Measurements from ENCODE around the gene PTMA. TPM values are rescaled to one million over a fixed set of nuclear protein-coding genes. Genes with fewer than 3 reads are reported as not detected.
A peak's percentile ranks its signal among the peaks of the same experiment; 100 is the strongest.
"Not testable (repeated sequence)": the region's sequence is repeated elsewhere in the genome, so short reads cannot be mapped to it uniquely, and the experiment has no call there.

PTMA gene, protein sequence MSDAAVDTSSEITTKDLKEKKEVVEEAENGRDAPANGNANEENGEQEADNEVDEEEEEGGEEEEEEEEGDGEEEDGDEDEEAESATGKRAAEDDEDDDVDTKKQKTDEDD
- 1,131 and 1,294 TPM in 2 replicates for total RNA-seq

DNA sequence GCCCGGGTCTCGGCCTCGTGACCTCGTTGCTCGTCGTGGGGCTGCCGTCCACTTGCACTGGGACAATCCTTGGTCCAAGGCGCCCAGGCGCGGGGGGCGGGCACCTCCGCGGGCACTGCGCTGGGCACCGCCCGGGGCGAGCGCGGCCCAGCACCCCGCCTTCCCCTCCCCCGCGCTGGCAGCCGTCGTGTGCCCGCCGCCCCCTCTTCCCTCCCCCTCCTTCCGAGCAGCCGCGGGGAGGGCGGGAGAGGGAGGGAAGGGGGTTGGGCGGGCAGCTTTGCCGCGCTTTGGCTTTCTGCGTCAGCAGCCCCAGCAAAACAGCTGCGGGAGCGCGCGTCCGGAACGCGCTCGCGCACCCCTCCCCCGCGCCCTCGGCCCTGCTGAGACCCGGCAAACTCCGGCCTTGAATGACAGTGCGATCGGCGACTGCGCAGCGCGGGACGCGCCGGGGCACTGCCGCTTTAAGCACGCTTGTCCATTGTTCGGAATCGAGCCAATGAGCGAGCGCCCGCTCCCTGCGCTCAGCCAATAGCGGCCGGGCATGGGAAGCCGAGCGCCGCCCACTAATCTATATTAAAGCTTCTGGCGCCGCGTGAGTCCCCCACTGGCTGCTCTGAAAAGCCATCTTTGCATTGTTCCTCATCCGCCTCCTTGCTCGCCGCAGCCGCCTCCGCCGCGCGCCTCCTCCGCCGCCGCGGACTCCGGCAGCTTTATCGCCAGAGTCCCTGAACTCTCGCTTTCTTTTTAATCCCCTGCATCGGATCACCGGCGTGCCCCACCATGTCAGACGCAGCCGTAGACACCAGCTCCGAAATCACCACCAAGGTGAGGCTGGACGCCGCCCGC, at the start of gene PTMA:
Gene PTMA, plus strand, starts transcription at position 599 of the 846 bp plus-strand sequence. Its CDS starts 182 bp downstream, at position 781.
- DNase-seq, result peak; percentile 100

DNA sequence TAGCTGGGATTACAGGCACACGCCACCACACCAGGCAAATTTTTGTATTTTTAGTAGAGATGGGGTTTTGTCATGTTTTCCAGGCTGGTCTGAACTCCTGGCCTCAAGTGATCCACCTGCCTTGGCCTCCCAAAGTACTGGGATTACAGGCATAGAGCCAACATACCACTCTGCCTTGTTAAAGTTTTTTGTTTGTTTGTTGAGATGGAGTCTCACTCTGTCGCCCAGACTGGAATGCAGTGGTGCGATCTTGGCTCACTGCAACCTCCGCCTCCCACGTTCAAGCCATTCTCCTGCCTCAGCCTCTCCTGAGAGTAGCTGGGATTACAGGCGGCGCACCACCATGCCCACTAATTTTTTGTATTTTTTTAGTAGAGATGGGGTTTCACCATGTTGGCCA, 48.3 kb upstream of the PTMA start:
- not testable (repeated sequence) for DNase-seq

DNA sequence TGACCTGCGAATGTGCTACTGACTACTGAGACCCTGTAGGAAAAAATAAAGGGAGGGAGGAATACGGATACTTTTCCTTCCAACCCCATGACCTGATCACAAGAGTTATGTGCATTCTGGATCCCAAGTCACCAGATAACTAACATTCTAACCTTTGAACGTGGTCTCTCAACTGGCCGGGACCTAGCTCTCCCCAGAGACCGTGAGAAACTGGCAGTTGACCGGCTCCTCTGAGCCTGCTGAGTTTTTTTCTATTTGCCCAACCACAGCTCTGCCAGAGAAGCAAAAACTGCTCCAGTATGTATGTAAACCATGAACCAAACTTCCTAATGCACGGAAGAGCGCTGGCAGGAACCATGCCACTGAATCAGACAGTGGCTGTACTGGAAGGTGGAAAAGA, 47.5 kb upstream of the PTMA start:
- DNase-seq, result no peak

DNA sequence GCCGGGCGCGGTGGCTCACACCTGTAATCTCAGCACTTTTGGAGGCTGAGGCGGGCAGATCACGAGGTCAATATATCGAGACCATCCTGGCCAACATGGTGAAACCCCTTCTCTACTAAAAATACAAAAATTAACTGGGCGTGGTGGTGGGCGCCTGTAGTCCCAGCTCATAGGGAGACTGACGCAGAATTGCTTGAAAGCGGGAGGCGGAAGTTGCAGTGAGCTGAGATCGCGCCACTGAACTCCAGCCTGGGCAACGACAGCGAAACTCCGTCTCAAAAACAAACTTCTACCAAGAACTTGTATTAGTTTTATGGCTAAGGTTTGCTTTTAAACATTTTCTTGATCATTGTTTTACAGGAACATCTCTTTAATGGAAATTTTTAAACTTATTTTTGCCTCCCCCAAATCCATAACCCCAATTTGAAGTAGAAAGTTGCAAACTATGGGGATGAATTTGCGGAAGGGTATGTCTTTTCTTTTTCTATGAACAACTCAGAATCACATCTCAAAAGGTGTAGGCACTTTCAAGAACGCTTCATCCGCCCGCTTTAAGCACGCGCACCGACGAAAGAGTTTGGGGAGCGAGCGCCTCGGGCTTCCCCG, 46.8 kb upstream of the PTMA start:
- no peak for DNase-seq

DNA sequence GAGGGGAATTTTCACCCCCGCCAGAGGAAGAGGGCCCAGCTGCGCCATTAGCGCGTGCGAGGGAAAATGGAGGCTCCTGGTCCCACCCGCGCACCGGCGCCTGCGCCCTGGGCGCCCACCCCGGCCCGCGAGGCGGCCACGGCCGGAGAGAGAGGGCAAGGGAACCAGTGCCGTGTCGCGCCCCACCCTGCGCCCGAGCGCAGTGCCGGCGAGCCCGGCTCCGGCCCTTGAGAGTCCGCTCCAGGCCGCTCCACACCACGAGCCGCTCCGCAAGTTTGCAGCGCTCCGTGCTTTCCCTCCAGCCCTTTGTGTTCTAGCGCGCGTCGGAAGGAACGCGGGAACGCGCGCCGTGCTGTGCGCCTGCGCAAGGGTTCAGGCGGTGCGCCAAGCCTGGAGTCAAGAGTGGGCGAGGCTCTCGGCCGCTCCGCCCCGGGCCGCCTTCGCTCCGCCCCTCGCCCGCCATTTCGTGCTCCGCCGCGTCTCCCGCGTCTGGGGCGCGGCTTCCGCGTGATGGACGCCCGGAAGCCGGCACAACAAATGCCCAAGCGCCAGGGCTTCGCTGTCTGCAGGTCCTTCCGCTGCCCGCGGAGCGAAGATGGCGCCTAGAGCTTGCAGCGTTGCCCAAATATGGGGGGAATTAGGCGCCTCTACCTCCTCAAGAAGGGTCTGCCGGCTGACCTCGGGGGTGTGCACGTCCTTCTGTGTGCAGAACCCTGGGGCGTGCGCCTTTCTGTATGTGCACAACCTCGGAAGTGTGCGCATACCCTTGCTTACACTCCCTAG, 46.1 kb upstream of the PTMA start:
- peak; percentile 99 for DNase-seq

DNA sequence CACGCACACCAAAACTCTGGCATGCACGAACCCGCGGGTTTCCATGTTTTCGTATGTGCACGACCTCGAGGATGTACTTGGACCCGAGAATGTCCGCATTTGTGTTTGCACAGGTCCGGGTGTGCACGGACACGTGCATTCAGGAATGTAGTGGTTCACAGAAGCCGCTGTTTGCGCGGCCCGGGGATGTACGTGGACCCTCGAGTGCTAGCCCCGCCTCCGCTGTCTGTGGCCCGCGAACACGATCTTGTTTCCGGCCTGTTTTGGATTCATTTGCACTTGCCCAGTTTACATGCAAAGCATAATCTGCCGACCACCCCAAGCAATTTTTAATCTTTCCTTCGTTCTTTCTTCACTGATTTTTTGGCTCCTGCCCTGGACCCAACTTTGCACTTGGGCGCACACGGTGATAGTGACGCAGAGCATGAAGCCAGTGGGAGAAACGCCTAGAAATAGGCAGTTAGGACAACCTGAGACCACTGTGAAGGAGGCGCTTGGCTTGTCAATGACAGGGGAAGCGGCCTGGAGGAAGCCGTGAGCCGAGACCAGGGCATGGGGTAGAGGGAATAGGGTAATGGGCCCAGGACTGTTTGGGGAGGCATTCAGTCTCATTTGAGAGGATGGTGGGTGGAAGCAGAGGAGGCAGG, 45.4 kb upstream of the PTMA start:
- no peak for DNase-seq

DNA sequence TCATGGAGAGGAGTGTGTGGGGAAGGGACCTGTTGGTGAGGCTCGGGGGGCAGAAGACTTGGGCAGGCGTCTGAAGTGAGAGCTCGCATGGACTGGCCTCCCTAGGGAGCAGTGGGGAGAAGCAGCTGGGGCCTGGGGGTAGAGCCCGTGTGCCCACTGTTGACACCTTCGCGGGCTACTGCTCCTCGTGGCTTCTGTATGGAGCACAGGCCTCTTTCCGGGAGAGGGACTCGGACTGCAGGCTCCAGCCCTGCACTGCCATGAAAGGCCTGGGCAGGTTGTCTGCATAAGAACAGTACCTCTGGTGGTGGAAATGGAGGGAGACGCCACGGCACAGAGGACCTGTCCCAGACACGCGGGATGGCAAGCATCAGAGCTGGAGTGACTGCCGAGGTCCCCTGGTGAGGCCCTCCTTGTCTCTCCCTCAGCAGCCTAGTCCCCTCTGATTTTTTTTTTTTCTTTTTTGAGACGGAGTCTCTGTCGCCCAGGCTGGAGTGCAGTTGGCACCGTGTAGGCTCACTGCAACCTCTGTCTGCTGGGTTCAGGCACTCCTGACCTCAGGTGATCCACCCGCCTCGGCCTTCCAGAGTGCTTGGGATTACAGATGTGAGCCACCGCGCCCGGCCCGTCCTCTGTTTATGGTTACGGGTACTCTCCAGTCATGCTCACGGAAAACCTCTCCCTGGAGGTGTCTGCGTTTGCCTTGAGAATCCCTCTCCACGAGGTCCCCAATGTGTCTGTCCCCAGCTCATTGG, 44.7 kb upstream of the PTMA start:
- no peak for DNase-seq

DNA sequence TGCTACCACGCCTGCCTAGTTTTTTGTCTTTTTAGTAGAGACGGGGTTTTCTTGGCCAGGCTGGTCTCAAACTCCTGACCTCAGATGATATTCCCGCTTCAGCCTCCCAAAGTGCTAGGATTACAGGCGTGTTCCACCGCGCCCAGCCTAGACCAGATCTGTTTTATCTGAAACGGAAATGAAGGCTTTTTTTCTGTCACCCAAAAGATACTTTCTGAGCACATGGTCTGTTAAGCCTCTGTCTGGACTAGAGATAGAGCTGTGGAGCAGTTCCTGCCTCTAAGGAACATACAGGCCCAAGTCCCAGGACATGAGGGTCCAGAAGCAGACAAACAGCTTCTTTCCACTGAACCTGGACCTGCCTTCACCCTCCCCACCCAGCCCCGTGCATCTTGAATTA, 43.6 kb upstream of the PTMA start:
- no peak for DNase-seq

DNA sequence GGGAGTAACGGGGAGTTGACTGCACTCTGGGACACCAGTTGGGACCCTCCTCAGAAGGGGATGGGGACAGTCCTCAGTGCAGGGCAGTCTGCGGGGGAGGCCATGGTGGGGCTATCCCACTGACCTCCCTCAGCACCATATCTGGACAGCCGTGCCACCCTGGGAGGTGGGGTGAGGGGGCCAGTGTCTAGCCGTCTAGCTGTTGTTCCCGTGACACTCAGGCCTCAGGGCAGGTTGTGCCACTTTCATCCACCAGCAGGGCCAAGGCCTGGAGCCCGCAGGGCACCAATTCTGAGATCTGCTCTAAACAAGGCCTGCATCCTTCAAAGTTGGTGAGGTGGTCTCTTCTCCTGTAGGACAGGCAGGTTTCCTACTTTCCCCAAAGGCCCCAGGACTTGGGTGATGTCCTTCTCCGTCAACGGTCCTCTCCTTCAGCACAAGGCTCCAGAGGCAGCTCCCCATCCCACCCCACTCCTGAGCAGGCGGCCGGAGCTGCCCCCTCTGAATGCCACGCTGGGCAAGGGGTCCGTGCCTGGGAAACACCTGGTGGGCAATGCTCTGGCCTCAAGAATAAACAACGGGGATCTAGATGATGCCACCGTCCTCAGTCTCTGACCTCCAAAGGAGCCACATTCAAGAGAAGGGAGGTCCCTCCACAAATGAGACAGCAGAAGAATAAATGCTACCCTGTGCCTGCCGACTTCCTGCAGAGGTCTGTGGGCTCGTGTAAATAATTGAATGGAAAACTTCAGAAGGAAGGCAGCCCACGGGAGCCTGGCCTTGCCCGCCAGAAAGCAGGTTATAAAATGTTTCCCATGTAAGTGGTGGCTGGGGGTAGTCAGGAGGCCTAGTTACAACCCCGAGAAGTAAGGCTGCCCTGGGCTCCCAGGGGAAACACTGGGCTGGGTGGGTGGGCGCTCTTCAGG, 42.8 kb upstream of the PTMA start:
- no peak for DNase-seq

DNA sequence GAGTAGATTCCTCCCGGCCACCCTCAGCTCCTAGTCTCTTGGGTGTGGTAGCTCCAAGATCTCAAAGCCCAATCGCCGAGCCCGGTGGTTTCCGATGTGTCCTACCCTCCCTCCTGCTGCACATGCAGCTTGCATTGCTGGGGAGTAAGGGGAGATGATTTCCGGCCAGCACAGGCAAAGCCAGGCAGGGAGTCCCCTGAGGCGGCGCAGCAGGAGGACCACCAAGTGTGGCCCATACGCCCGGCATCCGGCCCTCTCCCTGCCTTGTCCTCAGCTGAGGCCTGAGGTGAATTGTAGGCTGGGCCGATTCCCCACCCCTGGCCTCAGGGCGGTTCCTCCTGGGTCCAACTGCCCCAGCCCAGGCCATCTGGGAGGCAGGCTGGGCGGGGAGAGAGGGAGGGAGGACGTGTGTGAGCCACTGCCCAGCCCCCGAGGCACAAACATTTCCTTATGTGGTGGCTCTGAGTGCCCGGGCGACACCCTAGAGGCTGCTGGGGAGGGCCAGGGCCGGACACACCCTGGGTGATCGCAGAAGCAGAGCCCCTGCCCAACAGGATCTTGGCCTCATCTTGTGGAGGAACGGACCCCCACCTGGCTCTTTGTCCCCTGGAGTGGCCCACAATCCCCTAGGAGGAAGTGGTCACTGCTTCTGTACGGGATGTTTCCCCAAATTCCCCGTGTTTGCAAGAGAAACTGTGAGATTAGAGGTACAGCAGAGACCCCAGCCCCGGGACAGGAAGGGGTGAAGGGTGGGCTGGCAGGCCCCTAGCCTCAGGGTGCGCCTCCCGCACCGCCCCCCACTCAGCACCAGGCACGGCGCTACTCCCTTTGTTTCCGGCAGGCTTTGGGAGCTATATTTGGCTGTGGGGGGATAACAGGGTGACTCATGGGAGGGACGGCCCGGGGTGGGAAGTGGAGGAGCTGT, 41.9 kb upstream of the PTMA start:
- DNase-seq, result peak; percentile 79

DNA sequence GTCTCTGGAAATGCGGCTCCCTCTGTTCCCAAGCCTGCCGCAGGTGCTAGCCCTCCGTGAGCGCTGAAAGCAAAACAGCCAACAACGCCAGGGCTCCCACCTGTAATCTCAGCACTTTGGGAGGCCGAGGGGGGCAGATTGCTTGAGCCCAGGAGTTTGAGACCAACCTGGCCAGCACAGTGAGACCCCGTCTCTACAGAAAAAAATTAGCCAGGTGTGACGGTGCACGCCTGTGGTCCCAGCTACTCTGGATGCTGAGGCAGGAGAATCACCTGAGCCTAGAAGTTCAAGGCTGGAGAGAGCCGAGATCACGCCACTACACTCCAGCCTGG, 41.3 kb upstream of the PTMA start:
- DNase-seq, result no peak

DNA sequence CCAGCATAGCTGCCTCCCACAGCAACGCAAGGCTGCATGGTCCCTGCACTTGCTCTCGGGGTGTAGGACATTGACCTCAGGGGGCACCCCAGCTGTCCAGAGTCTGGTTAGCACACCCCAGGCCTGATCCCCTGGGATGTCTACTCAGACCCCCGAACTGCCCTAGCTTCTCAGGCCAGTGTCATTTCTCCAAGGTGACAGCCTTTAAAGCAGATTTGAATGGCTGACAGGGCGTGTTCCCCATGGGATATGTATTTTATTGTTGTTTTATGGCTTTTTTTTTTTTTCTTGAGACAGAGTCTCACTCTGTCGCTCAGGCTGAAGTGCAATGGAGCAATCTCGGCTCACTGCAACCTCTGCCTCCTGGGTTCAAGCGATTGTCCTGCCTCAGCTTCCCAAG, 40.8 kb upstream of the PTMA start:
- DNase-seq, result no peak

DNA sequence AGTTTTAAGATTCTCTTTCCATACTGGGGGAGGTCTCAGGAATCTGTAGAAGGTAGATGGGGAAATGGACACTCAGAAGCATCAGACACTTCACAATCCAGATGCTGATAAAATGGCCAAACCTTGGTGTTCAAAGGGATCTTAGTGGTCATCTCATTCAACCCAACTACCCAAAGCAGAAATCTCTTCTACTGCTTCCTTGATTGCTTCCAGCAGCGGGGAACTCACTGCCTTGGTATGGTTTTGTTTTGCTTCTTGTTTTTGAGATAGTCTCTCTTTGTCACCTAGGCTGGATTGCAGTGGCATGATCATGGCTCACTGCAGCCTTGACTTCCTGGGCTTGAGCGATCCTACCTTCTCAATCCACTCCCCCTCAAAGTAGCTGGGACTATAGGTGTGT, 39.3 kb upstream of the PTMA start:
- no peak for DNase-seq

DNA sequence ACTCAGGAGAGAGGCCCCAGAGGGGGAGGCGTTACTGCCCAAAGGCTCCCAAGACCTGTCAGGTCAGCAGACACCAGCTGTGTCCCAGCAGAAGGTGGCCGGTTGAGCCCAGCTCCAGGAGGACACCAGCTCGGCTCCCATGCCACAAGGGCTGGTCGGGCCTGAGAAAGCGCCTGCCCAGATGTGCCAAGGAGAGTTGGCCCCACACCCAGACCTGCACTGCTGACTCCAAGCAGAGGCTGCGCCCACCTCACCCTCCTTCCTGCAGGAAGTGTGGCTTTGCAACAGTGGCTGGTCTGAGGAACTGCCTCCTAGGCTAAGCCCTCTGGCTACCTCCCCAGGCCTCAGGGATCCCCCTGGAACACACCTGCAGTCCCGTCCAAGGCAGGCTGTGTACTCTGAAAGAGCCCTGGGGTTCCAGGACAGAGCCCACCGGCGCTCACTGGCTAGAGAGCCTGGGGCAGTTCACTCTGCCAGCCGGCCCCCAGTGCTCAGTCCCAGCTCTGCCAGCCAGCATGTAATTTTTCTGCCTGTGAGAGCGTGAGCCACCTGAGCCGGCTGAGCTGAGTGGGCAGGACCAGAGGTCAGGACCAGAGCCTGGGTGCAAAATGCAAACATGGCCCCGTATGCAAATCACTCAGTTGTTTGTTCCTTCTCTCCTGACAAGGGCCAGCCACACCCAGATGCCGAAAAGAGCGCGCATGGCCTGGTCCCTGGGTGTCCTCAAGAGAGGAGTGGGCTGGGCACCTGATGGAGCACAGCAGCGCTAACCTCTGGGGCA, 36.9 kb upstream of the PTMA start:
- DNase-seq, result no peak

DNA sequence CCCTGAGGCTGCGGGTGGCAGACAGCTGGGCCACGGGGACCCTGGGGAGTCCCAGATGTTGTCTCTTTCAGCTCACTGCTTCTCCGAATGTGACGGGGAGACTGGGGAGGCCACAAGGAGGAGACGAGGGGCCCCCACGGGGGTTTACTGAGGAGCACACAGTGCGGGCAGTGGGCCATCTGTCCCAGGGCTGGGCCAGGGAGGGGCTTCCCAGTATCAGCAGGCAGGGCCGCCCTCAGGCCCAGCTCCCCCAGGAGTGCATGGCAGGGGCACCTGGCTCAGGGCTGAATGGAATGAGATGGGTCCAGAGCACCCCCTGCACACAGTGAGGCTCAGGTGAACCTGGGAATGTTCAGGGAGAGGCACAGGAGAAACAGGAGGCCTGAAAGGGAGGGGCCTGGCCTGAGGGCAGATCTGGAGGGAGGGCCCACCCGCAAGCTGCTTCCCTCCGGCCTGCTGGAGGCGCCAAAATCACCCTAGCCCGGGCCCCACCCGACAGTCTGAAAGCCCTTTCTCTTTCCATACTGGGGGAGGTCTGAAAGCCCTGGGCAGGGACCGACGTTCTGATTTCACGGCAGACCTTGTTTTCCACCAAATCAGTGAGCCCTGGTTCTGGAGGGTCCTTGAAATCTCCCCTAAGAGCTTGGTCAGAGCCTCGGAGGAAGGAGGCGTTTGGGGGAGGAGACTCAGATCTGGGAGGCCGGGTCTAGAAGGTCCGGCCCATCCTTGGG, 35.5 kb upstream of the PTMA start:
- peak; percentile 78 for DNase-seq

DNA sequence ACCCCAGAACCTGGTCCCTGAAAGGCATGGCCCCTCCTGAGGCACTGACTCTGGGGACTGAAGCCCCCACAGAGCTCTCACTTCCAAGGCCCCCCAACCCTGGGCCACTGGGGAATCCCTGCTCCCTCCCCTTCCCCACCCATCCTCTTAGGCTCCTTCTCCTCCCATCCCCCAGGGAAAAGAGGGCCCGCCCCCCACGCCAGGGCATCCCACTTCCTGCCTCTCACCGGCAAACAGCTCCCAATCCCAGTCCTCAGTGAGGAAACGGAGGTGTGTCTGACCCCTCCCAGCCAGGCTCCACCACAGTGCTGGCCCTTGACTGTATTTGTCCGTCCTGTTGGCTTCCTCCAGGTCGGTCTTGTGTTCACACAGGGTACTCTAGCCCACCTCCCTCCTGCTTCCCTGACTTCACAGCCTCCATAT, 35.0 kb upstream of the PTMA start:
- DNase-seq, result peak; percentile 62

DNA sequence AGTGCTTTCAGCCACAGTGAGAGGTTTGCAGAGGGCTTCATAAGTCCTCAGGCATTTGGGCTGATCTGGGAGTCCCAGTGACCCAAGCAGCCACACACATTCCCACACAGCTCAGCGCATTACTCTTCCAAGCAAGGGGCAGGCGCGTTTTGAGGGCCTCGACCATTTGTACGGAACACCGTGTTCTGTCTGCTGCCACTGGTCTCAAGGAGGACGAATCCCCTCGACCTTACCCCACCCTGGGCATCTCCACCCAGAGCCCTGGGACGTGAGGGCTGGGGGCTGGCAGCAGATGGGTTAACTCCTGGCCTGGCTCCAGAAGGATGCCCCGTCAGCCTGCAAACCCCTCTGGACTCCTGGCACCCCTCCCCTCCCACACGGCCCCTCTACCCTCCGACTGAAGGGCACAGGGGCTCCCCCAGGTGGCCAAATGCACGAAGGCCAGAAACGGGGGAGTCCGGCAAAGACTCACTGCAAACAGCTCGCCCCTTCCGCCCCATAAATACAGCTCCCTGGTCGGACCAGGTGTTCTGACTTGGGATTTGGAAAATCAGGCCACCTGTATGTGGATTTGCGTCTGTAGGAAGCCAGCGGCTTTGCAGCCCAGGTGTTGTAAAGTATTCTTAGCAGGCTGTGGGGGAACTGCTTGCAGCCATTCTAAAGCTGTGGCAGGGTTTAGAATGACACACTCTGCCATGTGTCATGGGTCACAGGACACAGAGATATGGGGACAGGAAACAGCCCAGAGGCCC, 33.6 kb upstream of the PTMA start:
- DNase-seq, result peak; percentile 74
